IPS-18c (cell line): Measurements from ENCODE around the gene ZBTB24.

Experiments
- H3K4me3 ChIP-seq: 2 replicates; pipeline ENCODE4 v1.7.0; 2013; ENCODE audit warnings: low read depth, mild to moderate bottlenecking, low read length, moderate library complexity; ENCODE audit not compliant: insufficient read depth
- H3K9me3 ChIP-seq: one replicate; pipeline ENCODE4 v1.6.1; 2013; ENCODE audit warnings: mild to moderate bottlenecking, low read length, moderate library complexity; ENCODE audit not compliant: control insufficient read depth, insufficient read depth

Gene ZBTB24

GRCh38 chr6:109460161-109460829, 22.7 kb downstream of the ZBTB24 start:
- no peak overlapping the region for H3K4me3 ChIP-seq
- H3K9me3 ChIP-seq, result no peaks in the 10 kb centered on the region

DNA sequence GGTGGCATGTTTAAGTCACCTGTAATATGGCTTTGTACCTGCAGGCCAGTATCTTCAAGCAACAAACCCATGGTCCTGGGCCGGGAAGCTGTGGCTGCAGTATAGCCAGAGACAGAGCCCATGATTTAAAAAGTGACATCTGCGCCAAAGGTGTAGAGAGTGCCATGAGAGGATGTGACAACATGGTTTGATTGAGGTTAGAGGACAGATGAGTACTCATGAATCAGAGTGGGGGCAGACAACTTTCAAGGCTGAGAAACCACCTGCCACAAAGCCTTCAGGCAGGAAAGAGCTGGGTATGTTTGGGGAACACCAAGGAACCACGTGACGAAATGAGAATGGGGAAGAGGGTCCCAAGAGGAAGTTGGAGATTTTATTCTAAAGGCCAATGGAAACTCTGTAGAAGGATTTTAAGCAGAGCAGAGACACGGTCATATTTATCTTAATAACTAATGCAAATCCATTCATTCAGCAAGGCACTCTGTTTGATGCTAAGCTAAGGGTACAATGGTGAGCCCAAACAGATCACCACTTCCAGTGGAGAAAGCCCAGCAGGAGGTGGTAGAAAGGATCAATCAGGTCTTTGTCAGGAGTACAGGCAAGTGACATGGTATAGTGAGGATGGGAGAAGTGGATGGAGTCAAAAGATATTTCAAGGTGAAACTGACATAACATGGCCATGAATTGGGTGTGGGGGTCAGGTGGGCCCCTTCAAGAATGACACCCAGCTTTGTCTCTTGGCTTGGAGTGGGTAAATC, 24.1 kb downstream of the ZBTB24 start:
- H3K9me3 ChIP-seq, result no peaks in the 10 kb centered on the region
- no peak overlapping the region for H3K4me3 ChIP-seq

DNA sequence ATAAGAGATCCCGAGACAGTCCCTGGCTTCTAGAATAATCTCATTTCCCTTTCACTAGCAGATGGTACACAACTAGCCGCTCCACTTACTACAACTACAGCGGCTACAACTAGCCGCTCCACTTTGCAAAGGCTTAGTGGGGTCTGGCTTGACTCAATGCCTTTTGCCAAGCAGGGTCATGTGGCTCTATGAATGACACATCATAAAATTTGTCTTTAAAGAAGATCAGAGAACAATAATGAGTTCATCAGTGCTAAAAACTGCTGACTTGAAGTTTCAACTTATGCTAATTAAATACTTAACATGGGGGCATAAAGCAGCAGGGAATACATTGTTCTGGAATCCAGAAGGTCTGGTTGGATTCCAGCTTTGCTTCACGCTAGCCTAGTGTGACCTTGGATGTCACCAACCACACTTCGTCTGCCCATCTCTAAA, 25.4 kb downstream of the ZBTB24 start:
- no peaks in the 10 kb centered on the region for H3K9me3 ChIP-seq
- H3K4me3 ChIP-seq, result no peak overlapping the region

DNA sequence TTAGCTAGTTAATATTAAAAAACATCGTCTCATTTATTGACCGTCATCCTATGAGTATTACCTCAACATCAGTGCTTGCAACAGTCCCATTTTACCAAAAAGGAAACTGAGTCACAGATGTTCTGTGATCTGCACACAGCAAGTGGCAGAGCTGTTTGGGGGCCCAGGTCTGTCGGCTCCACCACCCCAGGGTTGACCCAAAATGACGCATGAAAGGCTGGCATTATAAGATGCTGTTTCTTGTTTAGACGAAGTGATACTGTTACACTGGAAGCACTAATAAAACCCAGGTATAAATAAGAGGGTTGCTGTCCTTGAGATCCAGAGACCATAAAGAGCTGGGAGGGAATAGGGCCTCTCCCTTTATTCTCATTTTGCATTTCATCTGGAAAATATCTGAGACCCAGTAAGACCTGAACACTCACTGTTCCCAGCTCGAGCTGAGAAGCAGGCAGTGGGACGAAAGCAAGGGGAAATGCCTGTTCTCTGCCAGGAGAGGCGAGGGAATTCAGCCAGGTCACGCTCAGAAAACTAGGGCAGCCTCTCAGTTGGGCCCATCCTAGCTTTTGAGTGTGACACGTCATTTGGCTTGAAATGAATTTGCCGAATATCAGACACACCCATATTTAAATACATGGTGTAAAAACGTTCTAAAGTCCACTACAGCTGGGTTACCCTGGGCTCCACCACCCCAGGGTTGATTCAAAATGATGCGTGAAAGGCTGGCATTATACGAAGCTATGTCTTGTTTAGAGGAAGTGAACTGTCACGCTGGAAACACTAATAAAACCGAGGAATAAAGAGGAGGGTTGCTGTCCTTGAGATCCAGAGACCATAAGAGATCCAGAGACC, 26.1 kb downstream of the ZBTB24 start:
- Histone ChIP-seq H3K9me3 (no peaks in the 10 kb centered on the region), H3K4me3 (peak overlapping the region; percentile 82; the same call in 1 of the 2 replicates)

- Histone ChIP-seq H3K4me3 (peak overlapping the region; percentile 82), H3K9me3 (no peaks in the 10 kb centered on the region)
These were observed 26.9 kb downstream of the ZBTB24 start for GRCh38 chr6:109456111-109456583.

- H3K9me3 ChIP-seq, result no peaks in the 10 kb centered on the region
- H3K4me3 ChIP-seq, result peak within 1 kb of the TSS; percentile 82
These were observed 27.4 kb downstream of the ZBTB24 start, which contains the start of gene MICAL1 for GRCh38 chr6:109455437-109456110. TSS of gene MICAL1 (minus strand) at chr6:109455772. CDS start at chr6:109454196, 1,576 bp downstream.

GRCh38 chr6:109454496-109455436, 28.3 kb downstream of the ZBTB24 start:
- H3K4me3 ChIP-seq, result peak overlapping the region; percentile 82
- H3K9me3 ChIP-seq, result no peaks in the 10 kb centered on the region

GRCh38 chr6:109453594-109454495, 29.2 kb downstream of the ZBTB24 start:
- H3K4me3 ChIP-seq, result peak overlapping the region; percentile 82
- no peaks in the 10 kb centered on the region for H3K9me3 ChIP-seq

DNA sequence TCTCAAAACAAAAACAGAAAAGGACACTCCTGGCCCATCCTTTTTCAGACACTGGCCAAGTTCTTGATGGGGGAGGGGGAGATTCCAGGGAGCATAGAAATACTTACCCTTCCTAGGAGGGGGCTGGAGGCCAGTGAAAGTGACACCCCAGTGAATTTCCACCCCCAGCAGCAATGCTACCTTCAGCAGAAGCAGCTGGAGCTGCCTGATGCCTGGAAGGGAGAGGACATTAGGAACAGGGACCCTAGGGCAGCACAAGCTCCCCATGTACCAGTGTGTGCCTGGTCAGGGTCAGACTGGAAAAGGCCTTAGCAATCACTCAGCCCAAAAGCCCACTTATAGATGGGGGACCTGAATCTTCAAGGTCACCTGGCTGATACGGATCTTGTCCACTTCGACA, 29.9 kb downstream of the ZBTB24 start:
- H3K4me3 ChIP-seq, result no peak overlapping the region

GRCh38 chr6:109452181-109452580, 30.8 kb downstream of the ZBTB24 start:
- Histone ChIP-seq H3K9me3 (no peaks in the 10 kb centered on the region), H3K4me3 (no peak overlapping the region)

More for the DNA sequence above, 29.9 kb downstream of the ZBTB24 start:
- H3K9me3 ChIP-seq, result no peaks in the 10 kb centered on the region

GRCh38 chr6:109451376-109451775, 31.6 kb downstream of the ZBTB24 start:
- no peaks in the 10 kb centered on the region for H3K9me3 ChIP-seq
- no peak overlapping the region for H3K4me3 ChIP-seq

DNA sequence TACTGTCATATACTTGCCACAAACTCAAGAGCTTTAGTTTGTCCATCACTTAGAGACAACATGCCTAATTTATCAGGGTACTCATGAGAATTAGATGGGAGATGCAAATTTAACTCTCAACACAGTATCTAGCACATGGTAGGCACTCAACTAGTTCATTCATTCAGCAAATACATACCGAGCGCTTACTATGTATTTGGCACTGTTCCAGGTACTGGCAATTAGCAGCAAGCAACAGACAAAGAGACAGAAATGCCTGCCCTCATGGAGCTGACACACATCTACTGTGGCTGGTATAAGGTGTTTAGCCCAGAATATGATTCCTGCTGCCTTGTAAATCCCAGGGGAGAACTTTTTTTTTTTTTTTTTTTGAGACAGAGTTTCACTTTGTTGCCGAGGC, 32.2 kb downstream of the ZBTB24 start:
- no peaks in the 10 kb centered on the region for H3K9me3 ChIP-seq

GRCh38 chr6:109449795-109450673, 33.0 kb downstream of the ZBTB24 start:
- Histone ChIP-seq H3K4me3 (no peak overlapping the region), H3K9me3 (no peaks in the 10 kb centered on the region)

More for the DNA sequence above, 32.2 kb downstream of the ZBTB24 start:
- no peak overlapping the region for H3K4me3 ChIP-seq

DNA sequence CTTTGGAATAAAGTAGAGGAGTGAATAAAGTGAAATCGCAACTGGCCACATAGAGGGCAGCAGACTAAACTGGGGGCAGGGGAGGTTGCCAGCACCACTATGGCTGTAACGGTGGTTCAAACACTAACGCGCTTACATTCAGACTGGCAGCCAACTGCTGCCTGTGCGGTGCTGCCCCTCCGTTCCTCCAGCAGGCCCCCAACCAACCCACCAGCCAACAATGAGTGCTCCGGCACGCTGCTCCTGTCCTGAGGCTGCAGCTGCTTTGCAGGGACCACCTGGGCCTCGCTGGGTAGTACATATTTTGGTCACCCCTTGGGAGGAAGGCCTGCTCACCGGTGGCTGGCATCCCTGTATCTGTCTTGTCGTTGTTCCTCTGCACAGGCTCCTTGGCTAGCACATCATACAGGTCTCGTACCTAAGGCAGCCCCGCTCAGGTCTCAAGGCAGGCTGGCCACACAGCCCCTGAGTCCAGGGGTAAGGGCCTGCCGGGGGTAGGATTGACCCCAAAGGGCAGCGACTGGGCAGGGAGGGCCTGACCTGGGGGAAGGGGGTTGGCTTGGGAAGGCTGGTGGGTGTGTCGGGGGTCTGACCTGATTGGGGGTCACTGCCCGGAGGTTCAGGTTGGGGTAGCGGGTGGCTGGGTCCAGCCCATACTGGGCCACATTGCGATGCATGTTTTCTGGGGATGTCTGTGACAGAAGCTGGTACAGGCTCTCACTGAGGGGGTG, 33.8 kb downstream of the ZBTB24 start:
- H3K9me3 ChIP-seq, result no peaks in the 10 kb centered on the region
- H3K4me3 ChIP-seq, result no peak overlapping the region
